ENCODE data around the gene TEX10. TPM values are rescaled to one million over a fixed set of nuclear protein-coding genes. Genes with fewer than 3 reads are reported as not detected.
"Not testable (repeated sequence)": the region's sequence is repeated elsewhere in the genome, so short reads cannot be mapped to it uniquely, and the experiment has no call there.

Gene TEX10
- 10 to 100 TPM; 14.8 to 16.5 TPM for total RNA-seq

- ChIA-PET CTCF (interaction anchor here (0.6 to 1.9 kb wide), 7 partner anchors 11 to 249 kb away, joined by 3 to 9 read pairs (median 3); no protein-coding TSS in a partner anchor), POLR2A (interaction anchor here (0.5 to 2.1 kb wide), 8 partner anchors 10 to 1131 kb away, joined by 3 to 13 read pairs (median 4); partner anchors contain the start of genes ALG2, MSANTD3, SEC61B and STX17)
- Mint-ChIP-seq H3K4me1 (peaks cover 44% of the 10 kb centered on the region), H3K36me3 (ENCODE audit: low read depth) (peaks cover 15% of the 10 kb centered on the region), H3K4me3 (peak within 1 kb of the TSS; percentile 91), H3K27ac (peak within 1 kb of the TSS; percentile 77), H3K27me3 (no peaks in the 10 kb centered on the region), H3K9me3 (peaks cover 8% of the 10 kb centered on the region)
- DNase-seq: peak; percentile 89
Observed at GRCh38 chr9:100352727-100353505, at the start of gene TEX10. TSS of gene TEX10 (minus strand) at chr9:100352942. CDS start at chr9:100349363, 3,579 bp downstream.

DNA sequence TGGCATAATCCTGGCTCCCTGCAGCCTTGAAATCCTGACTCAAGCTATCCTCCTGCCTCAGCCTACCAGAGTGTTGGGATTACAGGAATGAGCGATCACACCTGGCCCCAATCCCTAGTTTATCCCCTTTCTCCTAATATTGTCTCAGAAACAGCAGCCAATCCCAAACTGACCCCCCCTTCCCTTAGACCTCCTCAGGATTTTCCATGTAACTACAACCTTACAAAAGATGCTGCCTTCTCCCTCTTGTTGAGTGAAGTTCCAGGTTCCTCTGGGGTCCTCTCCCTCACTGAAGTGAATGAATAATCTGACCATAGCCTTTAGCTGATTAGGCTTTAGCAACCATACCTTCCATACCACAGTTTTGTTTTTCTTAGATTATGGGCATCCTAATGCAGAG is 48.3 kb upstream of the TEX10 start:
- ChIA-PET POLR2A (no interaction called here), CTCF (no interaction called here)
- H3K27me3 Mint-ChIP-seq: peaks cover 9% of the 10 kb centered on the region
- H3K4me1 Mint-ChIP-seq: no peaks in the 10 kb centered on the region
- no peak overlapping the region for H3K27ac Mint-ChIP-seq
- DNase-seq: no peak
- no peak overlapping the region for H3K4me3 Mint-ChIP-seq
- H3K9me3 Mint-ChIP-seq: no peaks in the 10 kb centered on the region
- no peaks in the 10 kb centered on the region for H3K36me3 Mint-ChIP-seq (ENCODE audit: low read depth)

GRCh38 chr9:100397529-100398266 is 45.0 kb upstream of the TEX10 start:
- Mint-ChIP-seq H3K36me3 (ENCODE audit: low read depth) (no peaks in the 10 kb centered on the region), H3K4me1 (no peaks in the 10 kb centered on the region), H3K27ac (no peak overlapping the region), H3K9me3 (peaks cover 3% of the 10 kb centered on the region), H3K4me3 (no peak overlapping the region), H3K27me3 (peaks cover 5% of the 10 kb centered on the region)
- DNase-seq: no peak
- CTCF ChIA-PET: interaction anchor here (0.6 kb wide), 1 partner anchor 43 kb away, joined by 3 read pairs; no protein-coding TSS in a partner anchor
- POLR2A ChIA-PET: no interaction called here

DNA sequence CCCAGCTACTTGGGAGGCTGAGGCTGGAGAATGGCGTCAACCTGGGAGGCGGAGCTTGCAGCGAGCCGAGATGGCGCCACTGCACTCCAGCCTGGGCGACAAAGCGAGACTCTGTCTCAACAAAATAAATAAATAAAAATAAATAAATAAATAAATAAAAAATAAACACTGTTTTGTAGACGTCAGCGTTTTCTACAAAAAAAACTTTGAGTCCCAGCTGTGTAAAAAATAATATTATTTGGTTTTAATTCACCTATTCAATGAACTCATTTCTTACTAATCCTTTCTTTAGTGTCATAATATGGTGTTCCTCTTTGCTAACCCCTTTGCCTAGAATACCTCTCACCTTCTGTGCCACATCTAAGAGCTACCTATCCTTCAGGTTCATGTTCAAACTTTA is 44.0 kb upstream of the TEX10 start:
- CTCF ChIA-PET: no interaction called here
- Mint-ChIP-seq H3K9me3 (peaks cover 3% of the 10 kb centered on the region), H3K4me1 (no peaks in the 10 kb centered on the region), H3K4me3 (no peak overlapping the region), H3K27me3 (peaks cover 4% of the 10 kb centered on the region), H3K36me3 (ENCODE audit: low read depth) (no peaks in the 10 kb centered on the region), H3K27ac (no peak overlapping the region)
- no peak for DNase-seq
- POLR2A ChIA-PET: no interaction called here

- Mint-ChIP-seq H3K27me3 (no peaks in the 10 kb centered on the region), H3K4me1 (no peaks in the 10 kb centered on the region), H3K4me3 (no peak overlapping the region), H3K27ac (no peak overlapping the region), H3K9me3 (peaks cover 3% of the 10 kb centered on the region), H3K36me3 (ENCODE audit: low read depth) (no peaks in the 10 kb centered on the region)
- DNase-seq: no peak
- POLR2A ChIA-PET: no interaction called here
- CTCF ChIA-PET: no interaction called here
Observed at GRCh38 chr9:100394816-100395215, 42.1 kb upstream of the TEX10 start.

GRCh38 chr9:100394032-100394695 is 41.4 kb upstream of the TEX10 start:
- Mint-ChIP-seq H3K36me3 (ENCODE audit: low read depth) (no peaks in the 10 kb centered on the region), H3K27ac (no peak overlapping the region), H3K4me3 (no peak overlapping the region), H3K27me3 (no peaks in the 10 kb centered on the region), H3K9me3 (peaks cover 3% of the 10 kb centered on the region), H3K4me1 (no peaks in the 10 kb centered on the region)
- CTCF ChIA-PET: no interaction called here
- POLR2A ChIA-PET: no interaction called here
- DNase-seq: no peak

DNA sequence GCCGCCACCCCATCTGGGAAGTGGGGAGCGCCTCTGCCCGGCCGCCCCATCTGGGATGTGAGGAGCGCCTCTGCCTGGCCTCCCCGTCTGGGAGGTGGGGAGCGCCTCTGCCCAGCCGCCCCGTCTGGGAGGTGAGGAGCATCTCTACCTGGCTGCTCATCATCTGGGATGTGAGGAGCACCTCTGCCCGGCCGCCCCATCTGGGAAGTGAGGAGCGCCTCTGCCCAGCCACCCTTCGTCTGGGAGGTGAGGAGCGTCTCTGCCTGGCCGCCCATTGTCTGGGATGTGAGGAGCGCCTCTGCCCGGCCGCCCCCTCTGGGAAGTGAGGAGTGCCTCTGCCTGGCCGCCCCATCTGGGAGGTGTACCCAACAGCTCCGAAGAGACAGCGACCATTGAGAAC is 40.2 kb upstream of the TEX10 start:
- H3K4me1 Mint-ChIP-seq; H3K36me3 Mint-ChIP-seq (ENCODE audit: low read depth); H3K27ac Mint-ChIP-seq; DNase-seq; CTCF ChIA-PET; POLR2A ChIA-PET; H3K9me3 Mint-ChIP-seq; H3K27me3 Mint-ChIP-seq; H3K4me3 Mint-ChIP-seq: not testable (repeated sequence)

GRCh38 chr9:100379862-100380261 is 27.1 kb upstream of the TEX10 start:
- peaks cover 2% of the 10 kb centered on the region for H3K9me3 Mint-ChIP-seq
- no peaks in the 10 kb centered on the region for H3K4me1 Mint-ChIP-seq
- DNase-seq: no peak
- H3K27ac Mint-ChIP-seq: no peak overlapping the region
- H3K27me3 Mint-ChIP-seq: no peaks in the 10 kb centered on the region
- H3K36me3 Mint-ChIP-seq (ENCODE audit: low read depth): no peaks in the 10 kb centered on the region
- ChIA-PET CTCF (no interaction called here), POLR2A (no interaction called here)
- H3K4me3 Mint-ChIP-seq: no peak overlapping the region

DNA sequence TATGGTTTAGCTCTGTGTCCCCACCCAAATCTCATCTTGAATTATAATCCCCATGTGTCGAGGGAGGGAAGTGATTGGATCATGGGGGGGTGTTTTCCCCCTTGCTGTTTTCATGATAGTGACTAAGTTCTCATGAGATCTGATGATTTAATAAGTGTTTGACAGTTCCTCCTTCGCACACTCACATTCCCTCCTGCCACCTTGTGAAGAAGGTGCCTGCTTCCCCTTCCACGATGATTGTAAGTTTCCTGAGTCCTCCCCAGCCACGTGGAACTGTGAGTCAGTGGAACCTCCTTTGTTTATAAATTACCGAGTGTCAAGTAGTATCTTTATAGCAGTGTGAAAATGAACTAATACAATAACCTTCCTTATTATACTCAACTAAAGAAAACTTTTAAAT is 24.3 kb upstream of the TEX10 start:
- DNase-seq: no peak
- CTCF ChIA-PET: no interaction called here
- Mint-ChIP-seq H3K27me3 (no peaks in the 10 kb centered on the region), H3K27ac (no peak overlapping the region), H3K36me3 (ENCODE audit: low read depth) (no peaks in the 10 kb centered on the region), H3K4me3 (no peak overlapping the region), H3K9me3 (peaks cover 2% of the 10 kb centered on the region), H3K4me1 (no peaks in the 10 kb centered on the region)
- POLR2A ChIA-PET: no interaction called here

DNA sequence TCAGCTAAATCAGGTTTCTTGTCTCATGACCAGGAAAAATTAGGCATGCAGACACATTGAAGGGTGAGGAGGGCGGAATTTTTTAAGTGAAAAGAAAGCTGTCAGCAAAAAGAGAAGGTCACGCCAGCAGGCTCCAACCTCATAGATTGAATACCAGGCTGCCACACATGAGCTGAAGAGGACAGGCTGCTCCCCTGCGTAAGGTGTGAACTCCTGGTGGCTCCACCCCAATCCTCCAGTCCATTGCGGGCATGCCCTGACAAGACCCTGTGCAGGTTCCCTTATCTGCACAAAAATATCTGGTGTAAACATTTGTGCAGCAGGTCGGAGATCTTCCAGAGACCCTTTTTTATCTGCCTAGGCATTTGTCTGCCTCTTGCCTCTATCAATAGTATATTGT is 22.9 kb upstream of the TEX10 start:
- no peaks in the 10 kb centered on the region for H3K27me3 Mint-ChIP-seq
- CTCF ChIA-PET: no interaction called here
- no peaks in the 10 kb centered on the region for H3K4me1 Mint-ChIP-seq
- peaks cover 2% of the 10 kb centered on the region for H3K9me3 Mint-ChIP-seq
- no peak for DNase-seq
- POLR2A ChIA-PET: no interaction called here
- no peak overlapping the region for H3K4me3 Mint-ChIP-seq
- H3K36me3 Mint-ChIP-seq (ENCODE audit: low read depth): no peaks in the 10 kb centered on the region
- no peak overlapping the region for H3K27ac Mint-ChIP-seq

DNA sequence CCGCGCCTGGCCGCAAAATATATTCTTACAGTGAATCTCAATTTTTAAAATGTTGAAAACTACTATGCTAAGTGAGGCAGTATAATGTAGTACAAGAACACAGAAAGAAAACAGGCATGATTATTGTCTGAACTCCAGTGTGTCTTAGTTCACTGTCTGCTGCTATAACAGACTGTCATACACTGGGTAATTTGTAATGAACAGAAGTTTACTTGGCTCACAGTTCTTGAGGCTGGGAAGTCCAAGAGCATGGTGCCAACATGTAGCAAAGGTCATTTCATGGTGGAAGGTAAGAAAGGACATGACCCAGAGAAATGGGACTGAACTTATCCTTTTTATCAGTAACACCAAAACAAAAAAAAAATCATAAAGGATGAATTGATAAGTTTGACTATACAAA is 19.9 kb upstream of the TEX10 start:
- CTCF ChIA-PET: interaction anchor here (0.6 kb wide), 1 partner anchor 57 kb away, joined by 3 read pairs; no protein-coding TSS in a partner anchor
- H3K36me3 Mint-ChIP-seq (ENCODE audit: low read depth): no peaks in the 10 kb centered on the region
- DNase-seq: no peak
- H3K4me3 Mint-ChIP-seq: no peak overlapping the region
- H3K27ac Mint-ChIP-seq: no peak overlapping the region
- POLR2A ChIA-PET: no interaction called here
- H3K27me3 Mint-ChIP-seq: no peaks in the 10 kb centered on the region
- H3K9me3 Mint-ChIP-seq: peaks cover 12% of the 10 kb centered on the region
- H3K4me1 Mint-ChIP-seq: no peaks in the 10 kb centered on the region

GRCh38 chr9:100370064-100370723 is 17.5 kb upstream of the TEX10 start:
- POLR2A ChIA-PET: no interaction called here
- Mint-ChIP-seq H3K27me3 (no peaks in the 10 kb centered on the region), H3K36me3 (ENCODE audit: low read depth) (no peaks in the 10 kb centered on the region), H3K4me1 (no peaks in the 10 kb centered on the region), H3K9me3 (peaks cover 13% of the 10 kb centered on the region), H3K4me3 (no peak overlapping the region), H3K27ac (no peak overlapping the region)
- CTCF ChIA-PET: interaction anchor here (0.7 kb wide), 1 partner anchor 91 kb away, joined by 3 read pairs; no protein-coding TSS in a partner anchor
- DNase-seq: no peak

GRCh38 chr9:100368672-100369071 is 15.9 kb upstream of the TEX10 start:
- Mint-ChIP-seq H3K36me3 (ENCODE audit: low read depth) (no peaks in the 10 kb centered on the region), H3K9me3 (peaks cover 15% of the 10 kb centered on the region), H3K27ac (no peak overlapping the region), H3K4me1 (no peaks in the 10 kb centered on the region), H3K4me3 (no peak overlapping the region), H3K27me3 (no peaks in the 10 kb centered on the region)
- POLR2A ChIA-PET: no interaction called here
- no peak for DNase-seq
- CTCF ChIA-PET: no interaction called here
